ENCODE results near the gene SEC14L6.

Gene SEC14L6

GRCh38 chr22:30497466-30498150 lies 48.9 kb downstream of the SEC14L6 start:
- no peak for TF ChIP-seq ZFX (IDR thresholded peaks at IDR 0.05; ENCODE audit: borderline replicate concordance)
- TF ChIP-seq CTCF (IDR thresholded peaks at IDR 0.05): no peak
- no peak overlapping the region for H3K27ac ChIP-seq

GRCh38 chr22:30495041-30495784 lies 51.3 kb downstream of the SEC14L6 start:
- no peak overlapping the region for H3K27ac ChIP-seq
- TF ChIP-seq ZFX (IDR thresholded peaks at IDR 0.05; ENCODE audit: borderline replicate concordance): no peak
- TF ChIP-seq CTCF (IDR thresholded peaks at IDR 0.05): no peak

GRCh38 chr22:30492144-30492543 lies 54.4 kb downstream of the SEC14L6 start:
- no peak overlapping the region for H3K27ac ChIP-seq
- TF ChIP-seq ZFX (IDR thresholded peaks at IDR 0.05; ENCODE audit: borderline replicate concordance) (no peak), CTCF (IDR thresholded peaks at IDR 0.05) (no peak)

GRCh38 chr22:30491381-30491780 lies 55.2 kb downstream of the SEC14L6 start:
- TF ChIP-seq ZFX (IDR thresholded peaks at IDR 0.05; ENCODE audit: borderline replicate concordance) (no peak), CTCF (IDR thresholded peaks at IDR 0.05) (no peak)
- no peak overlapping the region for H3K27ac ChIP-seq

GRCh38 chr22:30490399-30490798 lies 56.1 kb downstream of the SEC14L6 start:
- no peak overlapping the region for H3K27ac ChIP-seq
- TF ChIP-seq ZFX (IDR thresholded peaks at IDR 0.05; ENCODE audit: borderline replicate concordance) (no peak), CTCF (IDR thresholded peaks at IDR 0.05) (peak; percentile 75)

GRCh38 chr22:30488121-30488520 lies 58.4 kb downstream of the SEC14L6 start:
- TF ChIP-seq ZFX (IDR thresholded peaks at IDR 0.05; ENCODE audit: borderline replicate concordance) (no peak), CTCF (IDR thresholded peaks at IDR 0.05) (no peak)
- no peak overlapping the region for H3K27ac ChIP-seq

- H3K27ac ChIP-seq: no peak overlapping the region
- TF ChIP-seq CTCF (IDR thresholded peaks at IDR 0.05) (no peak), ZFX (IDR thresholded peaks at IDR 0.05; ENCODE audit: borderline replicate concordance) (no peak)
Measured at GRCh38 chr22:30486661-30487115, 59.9 kb downstream of the SEC14L6 start.

Data from 22Rv1 (cell line).